GM12865 (cell line): ENCODE data around the gene CHI3L1.

ENCODE experiments used
- DNase-seq: peaks from one replicate; pipeline ENCODE4 v3.0.0; 2010; ENCODE audit warnings: low read depth
- H3K4me3 ChIP-seq: 2 replicates; pipeline ENCODE4 v1.5.1; 2011; ENCODE audit warnings: mild to moderate bottlenecking, low read depth, low read length, control low read depth
- TF ChIP-seq, protein P1 (sequence below): IDR thresholded peaks from 2 replicates; pipeline ENCODE4 v1.5.1; 2011; ENCODE audit warnings: low read length, control low read depth, low read depth, inconsistent platforms; ENCODE audit not compliant: insufficient read depth; ENCODE audit errors: missing control alignments

CHI3L1 gene

DNA sequence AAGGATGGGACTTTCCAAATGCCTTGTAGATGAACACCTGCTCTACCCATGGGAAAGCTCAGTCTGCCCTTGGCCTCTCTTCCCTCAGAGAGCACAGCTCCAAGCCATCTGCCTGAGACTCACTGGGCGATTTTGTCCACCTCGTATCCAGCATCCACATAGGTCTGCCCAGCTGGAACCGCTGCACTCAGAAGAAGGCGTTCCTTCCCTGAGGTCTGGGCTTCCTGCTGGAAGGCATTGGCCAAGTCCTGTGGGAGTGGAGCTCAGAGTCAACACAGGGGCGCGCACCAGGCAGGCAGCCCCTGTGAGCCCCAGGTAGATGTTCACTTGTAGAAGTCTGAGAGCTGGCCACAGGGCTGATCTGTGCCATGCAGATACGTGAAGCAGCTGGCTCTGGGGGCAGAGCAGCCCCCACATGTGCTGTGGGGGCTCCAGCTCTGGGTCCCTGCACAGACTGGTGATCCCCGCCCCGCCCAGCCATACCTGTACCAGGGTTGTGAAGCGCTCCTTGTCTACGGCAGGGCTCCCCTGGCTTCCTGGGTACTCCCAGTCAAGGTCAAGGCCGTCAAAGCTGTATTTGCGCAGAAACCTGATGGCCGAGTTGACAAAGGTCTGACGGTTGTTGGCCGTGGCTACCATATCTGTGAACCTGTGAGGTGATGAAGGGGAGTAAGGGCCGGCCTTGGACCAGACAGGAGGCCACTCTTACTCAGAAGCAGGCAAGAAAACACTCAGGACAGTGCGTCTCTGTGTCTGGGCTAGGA, 36.7 kb upstream of the CHI3L1 start:
- TF ChIP-seq, protein P1, sequence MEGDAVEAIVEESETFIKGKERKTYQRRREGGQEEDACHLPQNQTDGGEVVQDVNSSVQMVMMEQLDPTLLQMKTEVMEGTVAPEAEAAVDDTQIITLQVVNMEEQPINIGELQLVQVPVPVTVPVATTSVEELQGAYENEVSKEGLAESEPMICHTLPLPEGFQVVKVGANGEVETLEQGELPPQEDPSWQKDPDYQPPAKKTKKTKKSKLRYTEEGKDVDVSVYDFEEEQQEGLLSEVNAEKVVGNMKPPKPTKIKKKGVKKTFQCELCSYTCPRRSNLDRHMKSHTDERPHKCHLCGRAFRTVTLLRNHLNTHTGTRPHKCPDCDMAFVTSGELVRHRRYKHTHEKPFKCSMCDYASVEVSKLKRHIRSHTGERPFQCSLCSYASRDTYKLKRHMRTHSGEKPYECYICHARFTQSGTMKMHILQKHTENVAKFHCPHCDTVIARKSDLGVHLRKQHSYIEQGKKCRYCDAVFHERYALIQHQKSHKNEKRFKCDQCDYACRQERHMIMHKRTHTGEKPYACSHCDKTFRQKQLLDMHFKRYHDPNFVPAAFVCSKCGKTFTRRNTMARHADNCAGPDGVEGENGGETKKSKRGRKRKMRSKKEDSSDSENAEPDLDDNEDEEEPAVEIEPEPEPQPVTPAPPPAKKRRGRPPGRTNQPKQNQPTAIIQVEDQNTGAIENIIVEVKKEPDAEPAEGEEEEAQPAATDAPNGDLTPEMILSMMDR = no peak
- H3K4me3 ChIP-seq = no peak overlapping the region
- DNase-seq = no peak

DNA sequence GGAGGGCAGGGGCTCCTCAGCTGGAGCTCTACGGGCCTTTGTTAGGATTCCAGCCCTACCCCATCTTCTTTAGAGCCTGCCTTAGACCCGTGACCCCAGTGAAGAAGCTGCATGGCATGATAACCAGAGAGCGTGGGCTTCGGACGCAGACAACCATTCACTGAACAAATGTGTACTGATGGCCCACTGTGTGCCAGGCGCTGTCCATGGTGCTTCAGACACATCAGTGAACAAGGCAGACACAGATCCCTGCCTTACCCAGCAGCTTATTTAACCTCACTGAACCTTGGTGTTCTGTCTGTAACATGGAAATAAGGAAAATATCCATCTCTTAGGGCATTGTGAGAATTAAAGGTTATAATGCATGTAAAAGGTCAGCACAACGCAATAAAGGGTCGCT, 33.4 kb upstream of the CHI3L1 start:
- no peak for DNase-seq
- H3K4me3 ChIP-seq = no peak overlapping the region
- TF ChIP-seq, protein P1 = no peak

DNA sequence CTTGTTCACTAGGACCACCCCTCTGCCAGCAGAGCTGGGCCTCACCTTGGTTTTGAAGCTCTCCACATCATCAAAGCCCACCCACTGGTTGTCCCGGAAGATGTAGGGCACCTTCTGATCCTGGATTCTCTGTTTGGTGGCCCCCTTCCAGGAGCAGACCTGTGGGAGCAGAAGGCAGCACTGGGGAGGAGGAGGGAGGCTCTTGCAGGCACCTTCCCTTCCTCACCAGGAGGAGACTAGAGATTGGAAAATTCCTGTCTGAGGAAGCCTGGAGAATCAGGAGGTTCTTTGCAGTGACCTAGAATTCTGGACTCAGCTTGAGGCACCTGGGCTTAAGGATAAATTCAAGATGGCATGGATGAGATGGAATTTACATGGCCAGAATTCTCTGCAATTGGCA, 32.7 kb upstream of the CHI3L1 start:
- TF ChIP-seq, protein P1 = no peak
- no peak for DNase-seq
- H3K4me3 ChIP-seq = no peak overlapping the region

DNA sequence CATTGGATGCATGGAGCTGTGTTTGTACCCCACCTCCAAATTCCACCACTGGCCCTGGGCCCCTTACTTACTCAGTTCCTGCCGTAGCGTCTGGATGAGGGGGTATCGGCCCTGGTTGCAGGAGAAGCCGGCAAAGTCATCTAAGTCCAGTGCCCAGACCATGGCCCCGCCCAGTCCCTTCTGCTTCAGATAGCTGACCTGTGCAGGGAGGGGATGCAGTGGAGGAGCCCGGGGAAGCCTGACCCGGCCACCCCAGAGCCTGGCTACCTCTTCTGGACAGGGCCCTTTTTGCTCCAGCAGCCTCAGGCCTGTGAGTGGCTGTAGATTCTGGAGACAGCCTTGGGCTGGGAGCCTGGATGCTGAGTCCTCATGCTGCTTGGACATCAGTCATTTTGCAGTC, 31.2 kb upstream of the CHI3L1 start:
- TF ChIP-seq, protein P1 = no peak
- no peak for DNase-seq
- H3K4me3 ChIP-seq = no peak overlapping the region

DNA sequence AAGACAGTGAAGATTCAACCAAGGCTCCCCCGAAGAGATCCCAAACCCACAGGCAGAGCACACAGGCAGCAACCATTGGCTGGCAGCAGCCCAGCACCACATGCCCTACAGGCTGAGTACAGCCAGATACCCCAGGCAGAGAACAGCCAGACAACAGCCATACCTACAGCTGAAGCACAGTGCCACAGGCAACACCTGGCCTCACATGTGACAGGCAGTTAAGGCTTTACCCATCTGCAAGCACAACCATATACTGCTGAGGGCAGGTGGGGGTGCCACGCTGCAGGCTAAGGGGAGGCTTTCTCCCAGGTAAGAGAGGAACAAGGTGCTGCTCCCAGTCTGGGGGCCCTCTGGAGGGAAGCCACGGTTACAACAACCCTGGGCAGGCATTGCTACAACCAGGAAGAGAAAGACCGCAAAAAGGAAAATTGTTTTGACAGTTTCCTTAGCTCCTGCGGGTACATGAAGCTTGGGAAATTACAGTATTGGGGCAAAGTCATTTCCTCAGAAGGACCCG, 30.7 kb upstream of the CHI3L1 start:
- no peak for DNase-seq
- no peak overlapping the region for H3K4me3 ChIP-seq
- TF ChIP-seq, protein P1 = no peak

DNA sequence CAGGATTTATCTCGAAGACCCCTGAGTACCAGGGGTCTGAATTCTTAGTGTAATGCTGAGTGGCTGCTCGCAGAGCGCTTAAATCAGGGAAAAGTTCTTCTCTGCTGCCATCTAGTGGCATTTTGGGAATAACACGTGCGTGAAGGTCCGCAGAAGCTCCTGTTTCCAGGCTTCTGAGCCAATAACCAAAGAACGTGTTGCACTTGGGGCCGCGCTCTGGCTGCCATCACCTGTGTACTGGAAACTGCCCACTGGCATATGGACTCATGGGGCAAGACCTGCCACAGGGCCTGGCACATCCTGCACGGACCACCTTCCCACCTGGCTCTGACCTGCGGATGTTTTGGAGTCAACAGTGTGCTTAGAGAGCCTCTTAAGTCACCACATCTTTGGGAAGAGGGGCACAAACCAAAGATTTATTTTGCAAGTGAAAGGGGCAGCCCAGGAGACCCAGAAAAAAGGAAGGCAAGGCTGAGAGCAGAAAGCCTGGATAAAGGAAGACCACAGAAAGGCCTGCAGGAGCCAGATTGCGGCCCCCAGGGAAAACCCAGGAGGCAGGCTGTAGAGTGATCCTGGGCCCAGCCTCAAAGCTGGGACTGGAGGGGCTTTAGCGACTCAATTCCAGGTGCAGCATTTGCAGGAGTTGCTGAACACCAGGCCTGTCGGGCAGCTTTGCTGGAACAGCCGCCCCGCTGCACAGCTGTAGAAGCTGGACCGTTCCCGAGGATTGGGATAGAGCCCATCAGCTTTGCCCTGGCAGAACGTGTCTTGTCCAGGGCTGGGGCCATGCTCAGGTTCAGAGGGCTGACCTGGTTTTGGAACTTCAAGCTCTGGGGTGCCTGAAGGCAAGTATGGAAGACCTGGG, 30.0 kb upstream of the CHI3L1 start:
- DNase-seq = peak; percentile 75
- TF ChIP-seq, protein P1 = peak; percentile 71
- no peak overlapping the region for H3K4me3 ChIP-seq
